ACC112 (cell line): ENCODE results near the gene BTD.

ENCODE experiments used
- H2AFZ ChIP-seq: fragments of 200-600 bp; sonication (generic); one replicate; pipeline ENCODE4 v1.6.0; 2017; ENCODE audit warnings: antibody characterized with exemption, low read length; ENCODE audit not compliant: unreplicated experiment
- H3K27ac ChIP-seq: fragments of 200-600 bp; sonication (generic); 2 replicates; pipeline ENCODE4 v1.5.1; 2014; ENCODE audit warnings: low read depth, mild to moderate bottlenecking, antibody characterized with exemption, low read length, moderate library complexity
- H3K27me3 ChIP-seq: fragments of 200-600 bp; sonication (generic); 2 replicates; pipeline ENCODE4 v1.6.1; 2014; ENCODE audit warnings: mild to moderate bottlenecking, antibody characterized with exemption, low read length, moderate library complexity, mixed read lengths; ENCODE audit not compliant: insufficient read depth
- H3K36me3 ChIP-seq: fragments of 200-600 bp; sonication (generic); 2 replicates; pipeline ENCODE4 v1.6.1; 2016; ENCODE audit warnings: mild to moderate bottlenecking, antibody characterized with exemption, low read length, moderate library complexity, mixed read lengths; ENCODE audit not compliant: insufficient read depth
- H3K4me1 ChIP-seq: fragments of 200-600 bp; sonication (generic); one replicate; pipeline ENCODE4 v1.6.1; 2016; ENCODE audit warnings: low read length, mixed read lengths; ENCODE audit not compliant: insufficient read depth, unreplicated experiment, control insufficient read depth
- H3K4me3 ChIP-seq: fragments of 200-600 bp; sonication (generic); 2 replicates; pipeline ENCODE4 v1.5.1; 2014; ENCODE audit warnings: mild to moderate bottlenecking, low read depth, low read length
- H3K79me2 ChIP-seq: fragments of 200-600 bp; sonication (generic); one replicate; pipeline ENCODE4 v1.6.0; 2016; ENCODE audit warnings: low read length; ENCODE audit not compliant: control insufficient read depth, unreplicated experiment, insufficient read depth

BTD gene

GRCh38 chr3:15690748-15691147 lies 89.2 kb downstream of the BTD start:
- Histone ChIP-seq H3K36me3 (peaks cover 35% of the 10 kb centered on the region), H3K4me3 (no peak overlapping the region), H2AFZ (no peak overlapping the region), H3K4me1 (no peaks in the 10 kb centered on the region), H3K27me3 (no peaks in the 10 kb centered on the region), H3K27ac (no peak overlapping the region), H3K79me2 (peaks cover 3% of the 10 kb centered on the region)

GRCh38 chr3:15693355-15693754 lies 91.8 kb downstream of the BTD start:
- Histone ChIP-seq H3K79me2 (no peaks in the 10 kb centered on the region), H2AFZ (no peak overlapping the region), H3K4me3 (no peak overlapping the region), H3K4me1 (no peaks in the 10 kb centered on the region), H3K27ac (no peak overlapping the region), H3K27me3 (no peaks in the 10 kb centered on the region), H3K36me3 (peaks cover 32% of the 10 kb centered on the region)

- Histone ChIP-seq H3K4me3 (no peak overlapping the region), H3K27me3 (no peaks in the 10 kb centered on the region), H3K4me1 (no peaks in the 10 kb centered on the region), H3K27ac (no peak overlapping the region), H2AFZ (no peak overlapping the region), H3K36me3 (peaks cover 21% of the 10 kb centered on the region), H3K79me2 (no peaks in the 10 kb centered on the region)
These were observed 93.1 kb downstream of the BTD start for GRCh38 chr3:15694628-15695027.
